CD4-positive, alpha-beta memory T cell (primary cell): ENCODE measurements around the gene C1QTNF7. TPM values are rescaled to one million over a fixed set of nuclear protein-coding genes. Genes with fewer than 3 reads are reported as not detected.

ENCODE experiments used
- CTCF ChIA-PET: fragments of 350-600 bp; sonication (Branson Sonifier 250); formaldehyde crosslinking; loops from one replicate; lab custom pipeline; 2021; ENCODE audit warnings: inconsistent platforms; ENCODE audit not compliant: partially characterized antibody; lab: Charles Lee
- POLR2A ChIA-PET: fragments of 350-600 bp; sonication (Branson Sonifier 250); formaldehyde crosslinking; loops from one replicate; lab custom pipeline; 2021; ENCODE audit not compliant: partially characterized antibody; lab: Charles Lee
- DNase-seq, 5 donors: peaks; one replicate each; pipeline versions ENCODE4 v3.0.0 to v3.0.0-alpha.2; 2020 to 2022; ENCODE audit warnings: mixed read lengths in 1 of 5
- H3K27ac ChIP-seq: one replicate; pipeline ENCODE4 v1.7.0; 2013; ENCODE audit warnings: low read depth, low read length
- H3K27me3 ChIP-seq: 2 replicates; pipeline ENCODE4 v1.7.0; 2013; ENCODE audit warnings: mild to moderate bottlenecking, low read length, moderate library complexity; ENCODE audit not compliant: insufficient read depth
- H3K36me3 ChIP-seq: 2 replicates; pipeline ENCODE4 v1.7.0; 2013; ENCODE audit warnings: mild to moderate bottlenecking, low read length, moderate library complexity; ENCODE audit not compliant: insufficient read depth
- H3K4me1 ChIP-seq: 2 replicates; pipeline ENCODE4 v1.7.0; 2013; ENCODE audit warnings: mild to moderate bottlenecking, low read length, moderate library complexity; ENCODE audit not compliant: insufficient read depth
- H3K4me3 ChIP-seq, 2 donors: one replicate each; pipeline ENCODE4 v1.7.0; 2013; ENCODE audit warnings: low read length in 2 of 2, mild to moderate bottlenecking in 1 of 2
- H3K9me3 ChIP-seq, 2 donors: one replicate each; pipeline ENCODE4 v1.7.0; 2013; ENCODE audit warnings: low read length in 2 of 2, control low read depth in 1 of 2; ENCODE audit not compliant: control insufficient read depth in 1 of 2
- H3K27ac Mint-ChIP-seq, 7 donors: one replicate each; pipeline ENCODE4 v1.8.0; 2020 to 2021; ENCODE audit warnings: mixed read lengths in 7 of 7, mild to moderate bottlenecking in 6 of 7, inconsistent platforms in 3 of 7, moderate library complexity in 3 of 7
- H3K27me3 Mint-ChIP-seq, 2 donors: one replicate each; pipeline ENCODE4 v1.8.0; 2020 to 2021; ENCODE audit warnings: mixed read lengths in 2 of 2
- H3K36me3 Mint-ChIP-seq, 2 donors: one replicate each; pipeline ENCODE4 v1.8.0; 2020 to 2021; ENCODE audit warnings: mixed read lengths in 2 of 2, inconsistent platforms in 1 of 2, mild to moderate bottlenecking in 1 of 2
- H3K4me1 Mint-ChIP-seq, 4 donors: one replicate each; pipeline ENCODE4 v1.8.0; 2020 to 2021; ENCODE audit warnings: mixed read lengths in 4 of 4, mild to moderate bottlenecking in 1 of 4
- H3K4me3 Mint-ChIP-seq, 8 donors: one replicate each; pipeline ENCODE4 v1.8.0; 2020 to 2021; ENCODE audit warnings: mixed read lengths in 8 of 8, mild to moderate bottlenecking in 7 of 8, moderate library complexity in 6 of 8, inconsistent platforms in 3 of 8
- H3K9me3 Mint-ChIP-seq, 8 donors: one replicate each; pipeline ENCODE4 v1.8.0; 2020 to 2021; ENCODE audit warnings: mixed read lengths in 8 of 8, mild to moderate bottlenecking in 5 of 8, inconsistent platforms in 3 of 8, moderate library complexity in 1 of 8
- intact Hi-C: fragments of 100-400 bp; cut with micrococcal nuclease; formaldehyde crosslinking; loops from one replicate; pipeline ENCODE4 v1.15.1; 2023
- polyA plus RNA-seq, 2 donors: library from polyadenylated mRNA; unstranded; fragments of 300-500 nt; fragmentation: Illumina TruSeq; gene quantifications; one replicate each; pipeline ENCODE4 v1.2.3, GENCODE V29; 2021
- total RNA-seq, 2 experiments: library from RNA; stranded (reverse); gene quantifications; one replicate each; pipeline ENCODE4 v1.2.3, GENCODE V29; 2021

The C1QTNF7 gene
- total and polyA plus RNA-seq, 4 experiments from 2014 or later = not detected

DNA sequence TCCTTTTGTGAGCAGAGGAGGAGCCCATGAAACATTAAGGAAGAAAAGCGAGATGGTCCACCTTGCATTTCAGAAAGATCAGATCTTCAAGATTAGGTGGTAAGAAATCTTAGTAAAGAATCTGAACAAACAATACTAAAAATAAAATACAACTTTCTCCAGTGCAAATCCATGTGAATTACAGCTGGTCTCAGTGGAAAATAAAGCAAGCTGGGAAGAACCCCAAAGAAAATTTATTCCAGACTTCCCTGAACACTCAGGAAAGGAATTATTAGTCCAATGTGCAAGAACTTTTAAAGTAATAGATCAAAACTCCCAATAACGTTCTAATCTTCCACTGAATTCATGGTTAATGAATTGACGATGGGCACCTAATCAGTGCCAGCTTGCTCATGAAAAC is 37.3 kb upstream of the C1QTNF7 start:
- intact Hi-C loops = no loop called here
- no peak for DNase-seq
- Histone ChIP-seq H3K27me3 (no peaks in the 10 kb centered on the region), H3K4me1 (no peaks in the 10 kb centered on the region), H3K4me3 (no peak overlapping the region), H3K36me3 (no peaks in the 10 kb centered on the region), H3K9me3 (no peaks in the 10 kb centered on the region), H3K27ac (no peak overlapping the region)
- ChIA-PET POLR2A (no interaction called here), CTCF (no interaction called here)
- Mint-ChIP-seq H3K27me3 (peaks cover 0 to 1% of the 10 kb centered on the region in 2 donors), H3K9me3 (no peaks in the 10 kb centered on the region), H3K4me1 (no peaks in the 10 kb centered on the region), H3K4me3 (no peak overlapping the region), H3K36me3 (no peaks in the 10 kb centered on the region), H3K27ac (no peak overlapping the region)

GRCh38 chr4:15392053-15392805 is 35.6 kb upstream of the C1QTNF7 start:
- CTCF ChIA-PET = interaction anchor here (1.1 to 1.2 kb wide), 2 partner anchors 9 to 65 kb away, joined by 3 to 5 read pairs; no protein-coding TSS in a partner anchor
- peak overlapping the region in 1 of 7 donors; percentile 19 for H3K27ac Mint-ChIP-seq

DNA sequence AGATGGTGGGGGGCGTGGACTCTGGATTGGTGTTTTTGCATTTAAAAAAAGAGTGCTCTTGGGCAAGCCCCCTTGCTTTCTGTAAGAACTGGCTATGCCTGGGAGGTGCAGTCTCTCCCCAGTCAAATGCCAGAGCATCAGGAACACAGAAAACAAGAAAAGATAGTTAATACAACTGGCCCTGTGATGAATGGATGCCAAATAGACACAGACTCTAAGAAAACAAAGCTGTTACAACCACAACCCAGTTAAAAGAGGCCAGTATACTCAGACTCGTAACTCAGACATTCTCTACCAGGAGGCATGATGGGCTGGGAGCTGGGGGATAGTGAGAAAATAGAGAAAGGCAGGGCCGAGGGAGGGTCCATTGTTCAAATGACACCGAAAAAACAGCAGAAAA is 32.5 kb upstream of the C1QTNF7 start:
- Histone ChIP-seq H3K27ac (no peak overlapping the region), H3K4me3 (no peak overlapping the region), H3K4me1 (peaks cover 2% of the 10 kb centered on the region), H3K9me3 (no peaks in the 10 kb centered on the region), H3K36me3 (no peaks in the 10 kb centered on the region), H3K27me3 (no peaks in the 10 kb centered on the region)
- DNase-seq = no peak
- Mint-ChIP-seq H3K4me3 (no peak overlapping the region), H3K9me3 (no peaks in the 10 kb centered on the region), H3K4me1 (peaks cover 3 to 17% (median 14%) of the 10 kb centered on the region in 4 donors), H3K27ac (peak overlapping the region in 1 of 7 donors; percentile 16), H3K27me3 (no peaks in the 10 kb centered on the region), H3K36me3 (no peaks in the 10 kb centered on the region)
- POLR2A ChIA-PET = no interaction called here
- CTCF ChIA-PET = interaction anchor here (1.0 to 2.5 kb wide), 9 partner anchors 11 to 1739 kb away, joined by 3 to 23 read pairs (median 8); no protein-coding TSS in a partner anchor
- intact Hi-C loops = loop anchor here (5.0 kb wide), 1 partner anchor 62 kb away; no protein-coding TSS in a partner anchor

More at GRCh38 chr4:15392053-15392805, 35.6 kb upstream of the C1QTNF7 start:
- H3K4me1 ChIP-seq = no peaks in the 10 kb centered on the region
- H3K27ac ChIP-seq = no peak overlapping the region
- no peak overlapping the region for H3K4me3 ChIP-seq
- no peaks in the 10 kb centered on the region for H3K36me3 ChIP-seq
- POLR2A ChIA-PET = no interaction called here
- Mint-ChIP-seq H3K4me1 (peaks cover 0 to 5% (median 3%) of the 10 kb centered on the region in 4 donors), H3K9me3 (no peaks in the 10 kb centered on the region), H3K36me3 (no peaks in the 10 kb centered on the region), H3K27me3 (no peaks in the 10 kb centered on the region), H3K4me3 (no peak overlapping the region)
- DNase-seq = no peak
- H3K9me3 ChIP-seq = no peaks in the 10 kb centered on the region
- no peaks in the 10 kb centered on the region for H3K27me3 ChIP-seq
- intact Hi-C loops = no loop called here

DNA sequence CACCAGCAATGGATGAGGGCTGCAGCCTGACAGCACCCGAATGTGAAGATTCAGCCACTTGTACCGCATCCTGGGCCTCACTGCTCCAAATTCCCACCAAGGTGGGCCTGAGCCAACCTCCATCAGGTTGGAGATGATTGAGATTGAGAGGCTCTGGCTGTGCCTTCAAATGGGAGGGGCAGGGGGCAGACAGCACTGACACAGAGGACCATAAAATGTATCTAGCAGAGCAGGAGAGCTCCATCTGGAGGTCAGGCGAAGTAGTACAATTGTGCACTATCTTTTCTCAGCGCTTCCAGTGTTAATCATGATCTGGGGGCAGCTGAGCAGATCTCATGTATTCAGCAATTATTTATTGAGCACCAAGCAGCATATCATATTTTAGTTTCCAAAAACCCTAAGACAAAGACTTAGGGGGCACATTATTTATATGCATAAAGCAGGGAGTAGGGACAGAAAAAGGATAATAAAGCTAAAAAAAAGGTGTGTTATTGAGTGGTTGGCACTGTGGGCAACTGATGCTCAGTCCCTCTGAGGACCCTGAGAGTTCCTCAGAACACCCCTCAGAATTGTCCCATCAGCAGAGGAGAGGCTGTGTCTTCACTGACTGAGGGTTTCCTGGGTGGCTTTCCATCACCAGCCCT is 31.6 kb upstream of the C1QTNF7 start:
- Histone ChIP-seq H3K27ac (no peak overlapping the region), H3K4me3 (no peak overlapping the region), H3K4me1 (peaks cover 12% of the 10 kb centered on the region), H3K36me3 (no peaks in the 10 kb centered on the region), H3K9me3 (no peaks in the 10 kb centered on the region), H3K27me3 (no peaks in the 10 kb centered on the region)
- ChIA-PET CTCF (interaction anchor here (0.7 to 4.6 kb wide), 23 partner anchors 10 to 1742 kb away, joined by 3 to 31 read pairs (median 4); no protein-coding TSS in a partner anchor), POLR2A (interaction anchor here (1.1 kb wide), 1 partner anchor 13 kb away, joined by 5 read pairs; no protein-coding TSS in a partner anchor)
- Mint-ChIP-seq H3K27ac (peak overlapping the region in 1 of 7 donors; percentile 22), H3K4me3 (no peak overlapping the region), H3K9me3 (no peaks in the 10 kb centered on the region), H3K4me1 (peaks cover 10 to 27% (median 22%) of the 10 kb centered on the region in 4 donors), H3K36me3 (no peaks in the 10 kb centered on the region), H3K27me3 (no peaks in the 10 kb centered on the region)
- intact Hi-C loops = loop anchor here (1.0 to 5.0 kb wide), 2 partner anchors 61 to 165 kb away; no protein-coding TSS in a partner anchor
- peak; percentile 33 to 44 (median 38) for DNase-seq

DNA sequence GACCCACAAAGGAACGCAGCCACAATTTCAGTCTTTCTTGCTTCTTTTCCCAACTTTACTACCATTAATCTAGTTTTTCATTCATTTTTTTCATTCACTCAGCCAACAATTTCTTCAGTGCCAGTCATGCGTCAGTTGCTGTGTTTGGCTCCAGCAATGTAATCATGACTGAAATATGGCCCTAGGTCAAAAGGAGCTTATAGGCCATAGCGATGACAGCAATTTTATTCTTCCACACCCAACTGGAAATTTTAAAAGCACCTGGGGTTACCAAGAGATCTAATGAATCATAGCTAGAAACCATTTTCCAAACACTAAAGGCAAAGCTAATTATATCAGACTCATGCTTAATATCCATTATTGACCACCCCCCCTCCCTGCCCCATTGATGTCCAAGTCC is 29.8 kb upstream of the C1QTNF7 start:
- Mint-ChIP-seq H3K27ac (no peak overlapping the region), H3K4me1 (peaks cover 20 to 38% (median 33%) of the 10 kb centered on the region in 4 donors), H3K36me3 (no peaks in the 10 kb centered on the region), H3K9me3 (no peaks in the 10 kb centered on the region), H3K4me3 (no peak overlapping the region), H3K27me3 (no peaks in the 10 kb centered on the region)
- Histone ChIP-seq H3K9me3 (no peaks in the 10 kb centered on the region), H3K27me3 (no peaks in the 10 kb centered on the region), H3K27ac (no peak overlapping the region), H3K4me1 (peaks cover 22% of the 10 kb centered on the region), H3K4me3 (no peak overlapping the region), H3K36me3 (no peaks in the 10 kb centered on the region)
- no peak for DNase-seq
- POLR2A ChIA-PET = no interaction called here
- intact Hi-C loops = loop anchor here (5.0 kb wide), 1 partner anchor 59 kb away; no protein-coding TSS in a partner anchor
- CTCF ChIA-PET = interaction anchor here (0.9 to 4.6 kb wide), 8 partner anchors 10 to 166 kb away, joined by 3 to 31 read pairs (median 4); no protein-coding TSS in a partner anchor

DNA sequence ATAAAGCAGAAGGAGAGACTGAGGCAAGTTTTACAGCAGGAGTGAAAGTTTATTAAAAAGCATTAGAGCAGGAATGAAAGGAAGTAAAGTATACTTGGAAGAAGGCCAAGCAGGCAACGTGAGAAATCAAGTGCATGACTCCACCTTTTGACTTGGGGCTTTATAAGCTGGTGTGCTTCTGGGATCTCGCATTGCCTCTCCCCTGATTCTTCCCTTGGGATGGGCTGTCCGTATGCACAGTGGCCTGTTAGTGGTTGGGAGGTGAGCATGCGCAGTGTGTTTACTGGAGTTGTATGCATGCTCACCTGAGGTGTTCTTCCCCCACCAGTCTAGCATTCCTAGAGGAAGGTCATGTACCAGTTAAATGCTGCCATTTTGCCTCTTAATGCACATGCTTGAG is 29.1 kb upstream of the C1QTNF7 start:
- H3K4me3 Mint-ChIP-seq = no peak overlapping the region
- peaks cover 21 to 41% (median 36%) of the 10 kb centered on the region in 4 donors for H3K4me1 Mint-ChIP-seq
- intact Hi-C loops = loop anchor here (5.0 kb wide), 1 partner anchor 59 kb away; no protein-coding TSS in a partner anchor
- POLR2A ChIA-PET = no interaction called here
- H3K4me1 ChIP-seq = peaks cover 22% of the 10 kb centered on the region
- H3K27ac Mint-ChIP-seq = peak overlapping the region in 1 of 7 donors; percentile 38
- H3K27me3 Mint-ChIP-seq = no peaks in the 10 kb centered on the region
- H3K27me3 ChIP-seq = no peaks in the 10 kb centered on the region
- H3K27ac ChIP-seq = no peak overlapping the region
- H3K4me3 ChIP-seq = no peak overlapping the region
- no peak for DNase-seq
- no peaks in the 10 kb centered on the region for H3K9me3 Mint-ChIP-seq
- H3K36me3 Mint-ChIP-seq = no peaks in the 10 kb centered on the region
- CTCF ChIA-PET = interaction anchor here (0.9 to 4.6 kb wide), 8 partner anchors 10 to 167 kb away, joined by 3 to 31 read pairs (median 5); no protein-coding TSS in a partner anchor
- no peaks in the 10 kb centered on the region for H3K9me3 ChIP-seq
- no peaks in the 10 kb centered on the region for H3K36me3 ChIP-seq
